Upper lobe of right lung (tissue), 1 donor: ENCODE results near the gene PRRT1B. TPM values are rescaled to one million over a fixed set of nuclear protein-coding genes. Genes with fewer than 3 reads are reported as not detected.

Experiments used
- ATAC-seq: fragments of 200-7000 bp; cut with Tn5 transposase; one replicate; pipeline ENCODE4 v1.9.1; 2020; ENCODE audit warnings: mild to moderate bottlenecking, moderate library complexity
- DNase-seq: peaks from one replicate; pipeline ENCODE4 v3.0.0-alpha.2; 2020
- H3K27ac ChIP-seq: fragments of 200-600 bp; one replicate; pipeline ENCODE4 v1.8.0; 2022
- H3K27me3 ChIP-seq: fragments of 200-600 bp; one replicate; pipeline ENCODE4 v1.8.0; 2022; ENCODE audit warnings: mild to moderate bottlenecking
- H3K36me3 ChIP-seq: fragments of 200-600 bp; one replicate; pipeline ENCODE4 v1.8.0; 2022
- H3K4me1 ChIP-seq: fragments of 200-600 bp; one replicate; pipeline ENCODE4 v1.8.0; 2022
- H3K4me3 ChIP-seq: fragments of 200-600 bp; one replicate; pipeline ENCODE4 v1.8.0; 2022; ENCODE audit warnings: mild to moderate bottlenecking
- H3K9me3 ChIP-seq: fragments of 200-600 bp; one replicate; pipeline ENCODE4 v1.8.0; 2022
- CTCF ChIP-seq: fragments of 200-600 bp; IDR thresholded peaks from one replicate; pipeline ENCODE4 v1.8.0; 2022; ENCODE audit warnings: antibody characterized with exemption
- intact Hi-C: fragments of 100-400 bp; cut with DNase I; formaldehyde crosslinking; loops from one replicate; pipeline ENCODE4 v1.11.0; 2022
- total RNA-seq: library from RNA; stranded (reverse); fragmentation: NEBNext Ultra II Directional; extraction: Animal tissue kit (Norgen Biotek cat#: 25700); gene quantifications from one replicate; pipeline ENCODE4 v1.2.1, GENCODE V29; 2021
- donor health status: DM: no; HTN: yes; CAD: no; lungs with severe emphysema.

PRRT1B gene
- total RNA-seq, 1 donor from 2014 or later: 3.9 TPM

GRCh38 chr9:131590907-131591844 is 45.9 kb downstream of the PRRT1B start:
- Histone ChIP-seq H3K4me1 (peaks cover 3% of the 10 kb centered on the region), H3K4me3 (no peak overlapping the region), H3K27me3 (no peaks in the 10 kb centered on the region), H3K9me3 (no peaks in the 10 kb centered on the region), H3K36me3 (peaks cover 73% of the 10 kb centered on the region), H3K27ac (no peak overlapping the region)
- peak; percentile 93 for ATAC-seq
- DNase-seq: peak; percentile 92
- intact Hi-C loops: loop anchor here (5.0 kb wide), 1 partner anchor 151 kb away; the partner anchor contains the start of gene RAPGEF1
- TF ChIP-seq CTCF: peak; percentile 79

GRCh38 chr9:131591845-131592208 is 46.5 kb downstream of the PRRT1B start:
- DNase-seq (no peak), ATAC-seq (no peak)
- Histone ChIP-seq H3K4me1 (peaks cover 3% of the 10 kb centered on the region), H3K4me3 (no peak overlapping the region), H3K36me3 (peaks cover 80% of the 10 kb centered on the region), H3K27me3 (no peaks in the 10 kb centered on the region), H3K9me3 (no peaks in the 10 kb centered on the region), H3K27ac (no peak overlapping the region)
- intact Hi-C loops: loop anchor here (5.0 kb wide), 1 partner anchor 150 kb away; the partner anchor contains the start of gene RAPGEF1
- TF ChIP-seq CTCF: no peak

- H3K4me3 ChIP-seq: no peak overlapping the region
- ATAC-seq (no peak), DNase-seq (no peak)
- H3K4me1 ChIP-seq: peaks cover 10% of the 10 kb centered on the region
- H3K36me3 ChIP-seq: peaks cover 83% of the 10 kb centered on the region
- intact Hi-C loops: loop anchor here (5.0 kb wide), 1 partner anchor 149 kb away; the partner anchor contains the start of gene RAPGEF1
- TF ChIP-seq CTCF: no peak
- H3K27me3 ChIP-seq: no peaks in the 10 kb centered on the region
- H3K9me3 ChIP-seq: no peaks in the 10 kb centered on the region
- no peak overlapping the region for H3K27ac ChIP-seq
These were observed 47.9 kb downstream of the PRRT1B start for GRCh38 chr9:131593091-131593820.

- TF ChIP-seq CTCF: no peak
- H3K9me3 ChIP-seq: no peaks in the 10 kb centered on the region
- no peak for ATAC-seq
- H3K27ac ChIP-seq: no peak overlapping the region
- H3K4me3 ChIP-seq: no peak overlapping the region
- H3K27me3 ChIP-seq: no peaks in the 10 kb centered on the region
- intact Hi-C loops: loop anchor here (5.0 kb wide), 1 partner anchor 148 kb away; the partner anchor contains the start of gene RAPGEF1
- DNase-seq: no peak
- peaks cover 12% of the 10 kb centered on the region for H3K4me1 ChIP-seq
- peaks cover 81% of the 10 kb centered on the region for H3K36me3 ChIP-seq
These were observed 48.8 kb downstream of the PRRT1B start for GRCh38 chr9:131593936-131594665.
